B cell (primary cell): ENCODE data around the gene TUT7.

Experiments
- EZH2 ChIP-seq: IDR thresholded peaks from 2 replicates; pipeline ENCODE4 v1.6.1; 2012; ENCODE audit warnings: borderline replicate concordance, low read depth, mild to moderate bottlenecking, moderate library complexity, low read length; ENCODE audit not compliant: insufficient read depth, poor library complexity, severe bottlenecking
- TF ChIP-seq, protein P1 (sequence below): fragments of 200-600 bp; IDR thresholded peaks from one replicate; pipeline ENCODE4 v1.8.0; 2022; ENCODE audit warnings: antibody characterized with exemption, mild to moderate bottlenecking

DNA sequence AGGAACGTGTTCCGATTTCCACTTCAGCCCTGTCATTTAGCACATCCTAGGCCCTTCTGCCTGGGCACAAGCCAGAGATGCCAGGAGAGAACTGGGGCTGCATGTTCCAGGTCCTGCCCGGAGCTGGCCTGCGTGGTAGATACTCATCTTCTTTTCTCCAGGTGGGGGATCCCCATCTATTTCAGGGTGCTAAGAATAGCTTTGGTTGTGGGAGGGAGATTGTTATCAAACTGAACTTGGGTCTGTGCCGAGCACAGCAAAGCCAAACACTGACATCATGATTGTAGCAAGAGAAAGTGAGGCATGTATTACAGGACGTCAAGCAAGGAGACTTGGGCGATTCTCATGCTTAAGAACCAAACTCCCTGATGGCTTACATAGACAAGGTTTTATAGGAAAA, 113.0 kb downstream of the TUT7 start:
- TF ChIP-seq, protein P1, sequence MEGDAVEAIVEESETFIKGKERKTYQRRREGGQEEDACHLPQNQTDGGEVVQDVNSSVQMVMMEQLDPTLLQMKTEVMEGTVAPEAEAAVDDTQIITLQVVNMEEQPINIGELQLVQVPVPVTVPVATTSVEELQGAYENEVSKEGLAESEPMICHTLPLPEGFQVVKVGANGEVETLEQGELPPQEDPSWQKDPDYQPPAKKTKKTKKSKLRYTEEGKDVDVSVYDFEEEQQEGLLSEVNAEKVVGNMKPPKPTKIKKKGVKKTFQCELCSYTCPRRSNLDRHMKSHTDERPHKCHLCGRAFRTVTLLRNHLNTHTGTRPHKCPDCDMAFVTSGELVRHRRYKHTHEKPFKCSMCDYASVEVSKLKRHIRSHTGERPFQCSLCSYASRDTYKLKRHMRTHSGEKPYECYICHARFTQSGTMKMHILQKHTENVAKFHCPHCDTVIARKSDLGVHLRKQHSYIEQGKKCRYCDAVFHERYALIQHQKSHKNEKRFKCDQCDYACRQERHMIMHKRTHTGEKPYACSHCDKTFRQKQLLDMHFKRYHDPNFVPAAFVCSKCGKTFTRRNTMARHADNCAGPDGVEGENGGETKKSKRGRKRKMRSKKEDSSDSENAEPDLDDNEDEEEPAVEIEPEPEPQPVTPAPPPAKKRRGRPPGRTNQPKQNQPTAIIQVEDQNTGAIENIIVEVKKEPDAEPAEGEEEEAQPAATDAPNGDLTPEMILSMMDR: no peak
- TF ChIP-seq EZH2: no peak
